ENCODE data around the gene DIPK1A. TPM values are rescaled to one million over a fixed set of nuclear protein-coding genes. Genes with fewer than 3 reads are reported as not detected.

DIPK1A gene
- total RNA-seq, 1 experiment from 2014 or later = 1.2 TPM

DNA sequence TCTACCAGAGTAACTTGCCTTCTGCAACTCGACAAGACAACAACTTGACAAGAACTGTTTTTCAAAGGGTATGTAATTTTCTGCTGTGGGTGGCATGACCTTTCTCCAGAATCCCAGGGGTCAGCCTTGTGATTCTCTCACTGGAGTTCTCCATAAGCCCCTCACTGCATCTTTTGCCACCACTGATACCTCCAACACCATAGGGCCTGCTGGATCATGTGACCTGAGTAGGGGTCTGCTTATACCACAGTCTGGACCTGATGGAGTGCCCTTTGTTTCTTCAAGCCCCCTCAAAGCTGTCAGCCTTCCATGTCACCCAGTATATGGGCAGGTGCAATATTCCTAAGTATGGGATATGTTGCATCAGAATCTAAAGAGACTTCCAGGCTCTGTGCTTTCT, 31.6 kb upstream of the DIPK1A start:
- Histone ChIP-seq H3K4me3 (ENCODE audit: low read depth in 2 of 2, low read length in 2 of 2) (no peak overlapping the region), H3K27me3 (ENCODE audit: control insufficient read depth, insufficient read depth, low read length) (peaks cover 3% of the 10 kb centered on the region; the same call in 1 of the 2 replicates), H3K4me1 (ENCODE audit: control insufficient read depth, insufficient read depth, low read length) (no peaks in the 10 kb centered on the region), H3K36me3 (ENCODE audit: control insufficient read depth, insufficient read depth, low read length) (no peaks in the 10 kb centered on the region), H3K27ac (ENCODE audit: low read length) (no peak overlapping the region), H3K9me3 (ENCODE audit: control insufficient read depth, insufficient read depth, low read depth, low read length) (no peaks in the 10 kb centered on the region)
- intact Hi-C loops (cut with micrococcal nuclease; ENCODE audit: unreplicated experiment) (no loop called here), in situ Hi-C loops (cut with HindIII; ENCODE audit: low pct_unique_long_range_greater_than_20kb, low sequenced_read_pairs) (no loop called here)
- no TSS peak for BruUV-seq (replicated peaks)
- ATAC-seq (no peak), DNase-seq (ENCODE audit: low read depth, low spot score) (no peak)
- ChIA-PET POLR2A (no interaction called here), CTCF (interaction anchor here (1.1 kb wide), 1 partner anchor 133 kb away, joined by 4 read pairs; no protein-coding TSS in a partner anchor)
- TF ChIP-seq, protein P1, sequence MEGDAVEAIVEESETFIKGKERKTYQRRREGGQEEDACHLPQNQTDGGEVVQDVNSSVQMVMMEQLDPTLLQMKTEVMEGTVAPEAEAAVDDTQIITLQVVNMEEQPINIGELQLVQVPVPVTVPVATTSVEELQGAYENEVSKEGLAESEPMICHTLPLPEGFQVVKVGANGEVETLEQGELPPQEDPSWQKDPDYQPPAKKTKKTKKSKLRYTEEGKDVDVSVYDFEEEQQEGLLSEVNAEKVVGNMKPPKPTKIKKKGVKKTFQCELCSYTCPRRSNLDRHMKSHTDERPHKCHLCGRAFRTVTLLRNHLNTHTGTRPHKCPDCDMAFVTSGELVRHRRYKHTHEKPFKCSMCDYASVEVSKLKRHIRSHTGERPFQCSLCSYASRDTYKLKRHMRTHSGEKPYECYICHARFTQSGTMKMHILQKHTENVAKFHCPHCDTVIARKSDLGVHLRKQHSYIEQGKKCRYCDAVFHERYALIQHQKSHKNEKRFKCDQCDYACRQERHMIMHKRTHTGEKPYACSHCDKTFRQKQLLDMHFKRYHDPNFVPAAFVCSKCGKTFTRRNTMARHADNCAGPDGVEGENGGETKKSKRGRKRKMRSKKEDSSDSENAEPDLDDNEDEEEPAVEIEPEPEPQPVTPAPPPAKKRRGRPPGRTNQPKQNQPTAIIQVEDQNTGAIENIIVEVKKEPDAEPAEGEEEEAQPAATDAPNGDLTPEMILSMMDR (IDR thresholded peaks at IDR 0.05) = no peak
- TF ChIP-seq, protein P2, sequence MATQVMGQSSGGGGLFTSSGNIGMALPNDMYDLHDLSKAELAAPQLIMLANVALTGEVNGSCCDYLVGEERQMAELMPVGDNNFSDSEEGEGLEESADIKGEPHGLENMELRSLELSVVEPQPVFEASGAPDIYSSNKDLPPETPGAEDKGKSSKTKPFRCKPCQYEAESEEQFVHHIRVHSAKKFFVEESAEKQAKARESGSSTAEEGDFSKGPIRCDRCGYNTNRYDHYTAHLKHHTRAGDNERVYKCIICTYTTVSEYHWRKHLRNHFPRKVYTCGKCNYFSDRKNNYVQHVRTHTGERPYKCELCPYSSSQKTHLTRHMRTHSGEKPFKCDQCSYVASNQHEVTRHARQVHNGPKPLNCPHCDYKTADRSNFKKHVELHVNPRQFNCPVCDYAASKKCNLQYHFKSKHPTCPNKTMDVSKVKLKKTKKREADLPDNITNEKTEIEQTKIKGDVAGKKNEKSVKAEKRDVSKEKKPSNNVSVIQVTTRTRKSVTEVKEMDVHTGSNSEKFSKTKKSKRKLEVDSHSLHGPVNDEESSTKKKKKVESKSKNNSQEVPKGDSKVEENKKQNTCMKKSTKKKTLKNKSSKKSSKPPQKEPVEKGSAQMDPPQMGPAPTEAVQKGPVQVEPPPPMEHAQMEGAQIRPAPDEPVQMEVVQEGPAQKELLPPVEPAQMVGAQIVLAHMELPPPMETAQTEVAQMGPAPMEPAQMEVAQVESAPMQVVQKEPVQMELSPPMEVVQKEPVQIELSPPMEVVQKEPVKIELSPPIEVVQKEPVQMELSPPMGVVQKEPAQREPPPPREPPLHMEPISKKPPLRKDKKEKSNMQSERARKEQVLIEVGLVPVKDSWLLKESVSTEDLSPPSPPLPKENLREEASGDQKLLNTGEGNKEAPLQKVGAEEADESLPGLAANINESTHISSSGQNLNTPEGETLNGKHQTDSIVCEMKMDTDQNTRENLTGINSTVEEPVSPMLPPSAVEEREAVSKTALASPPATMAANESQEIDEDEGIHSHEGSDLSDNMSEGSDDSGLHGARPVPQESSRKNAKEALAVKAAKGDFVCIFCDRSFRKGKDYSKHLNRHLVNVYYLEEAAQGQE (IDR thresholded peaks at IDR 0.05; ENCODE audit: insufficient read depth in 1 of 2, low read depth in 2 of 2, low read length in 1 of 2) = no peak
- TF ChIP-seq POLR2AphosphoS5 (IDR thresholded peaks at IDR 0.05; ENCODE audit: low read depth, low read length) (no peak), TCF7L2 (IDR thresholded peaks at IDR 0.05; ENCODE audit: low read depth, low read length) (no peak), SIN3A (IDR thresholded peaks at IDR 0.05; ENCODE audit: borderline replicate concordance, insufficient read depth, low read depth, low read length) (no peak)

DNA sequence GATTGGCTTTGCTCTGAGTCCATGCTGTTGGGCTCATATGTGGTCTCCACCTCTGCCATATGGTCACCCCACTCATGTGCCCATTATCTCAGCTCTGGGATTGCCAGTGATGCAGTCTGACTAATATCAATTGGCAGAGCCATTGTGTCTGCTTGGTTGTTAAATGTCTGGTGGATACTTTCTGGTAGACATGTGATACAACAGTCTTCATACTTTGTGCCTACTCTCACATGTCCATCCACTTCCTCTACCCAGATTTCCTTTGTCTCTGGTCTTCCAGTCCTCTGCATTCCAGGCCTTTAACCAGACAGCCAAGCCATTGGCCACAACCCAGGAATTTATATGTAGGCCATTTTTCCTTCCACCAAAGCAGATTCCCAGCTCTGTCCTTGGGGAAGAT, 30.8 kb upstream of the DIPK1A start:
- Histone ChIP-seq H3K27ac (ENCODE audit: low read length) (no peak overlapping the region), H3K27me3 (ENCODE audit: control insufficient read depth, insufficient read depth, low read length) (peaks cover 2% of the 10 kb centered on the region; the same call in 1 of the 2 replicates), H3K9me3 (ENCODE audit: control insufficient read depth, insufficient read depth, low read depth, low read length) (no peaks in the 10 kb centered on the region), H3K4me3 (ENCODE audit: low read depth in 2 of 2, low read length in 2 of 2) (no peak overlapping the region), H3K4me1 (ENCODE audit: control insufficient read depth, insufficient read depth, low read length) (no peaks in the 10 kb centered on the region), H3K36me3 (ENCODE audit: control insufficient read depth, insufficient read depth, low read length) (no peaks in the 10 kb centered on the region)
- ChIA-PET POLR2A (no interaction called here), CTCF (no interaction called here)
- ATAC-seq (no peak), DNase-seq (ENCODE audit: low read depth, low spot score) (no peak)
- in situ Hi-C loops (cut with HindIII; ENCODE audit: low pct_unique_long_range_greater_than_20kb, low sequenced_read_pairs) (no loop called here), intact Hi-C loops (cut with micrococcal nuclease; ENCODE audit: unreplicated experiment) (no loop called here)
- BruUV-seq (replicated peaks) = no TSS peak
- TF ChIP-seq TCF7L2 (IDR thresholded peaks at IDR 0.05; ENCODE audit: low read depth, low read length) (no peak), SIN3A (IDR thresholded peaks at IDR 0.05; ENCODE audit: borderline replicate concordance, insufficient read depth, low read depth, low read length) (no peak), POLR2AphosphoS5 (IDR thresholded peaks at IDR 0.05; ENCODE audit: low read depth, low read length) (no peak)
- TF ChIP-seq, protein P2 (IDR thresholded peaks at IDR 0.05; ENCODE audit: insufficient read depth in 1 of 2, low read depth in 2 of 2, low read length in 1 of 2) = no peak
- TF ChIP-seq, protein P1 (IDR thresholded peaks at IDR 0.05) = no peak

All from Panc1 (cell line).